ENCODE results near the gene CDK18.

- no peak for TF ChIP-seq ATF3 (IDR thresholded peaks at IDR 0.05)
- no peak for TF ChIP-seq CTCF (IDR thresholded peaks at IDR 0.05; ENCODE audit: low read depth, low read length, missing input control)
- no peak for TF ChIP-seq MAX (IDR thresholded peaks at IDR 0.05)
- TF ChIP-seq SP1 (IDR thresholded peaks at IDR 0.05) = no peak
- TF ChIP-seq REST (IDR thresholded peaks at IDR 0.05) = no peak
- no peak for TF ChIP-seq HNF4G (IDR thresholded peaks at IDR 0.05)
- no peak for TF ChIP-seq YY1 (IDR thresholded peaks at IDR 0.05)
- no peak for TF ChIP-seq NR2F2 (IDR thresholded peaks at IDR 0.05)
- no peak for TF ChIP-seq EGR1 (IDR thresholded peaks at IDR 0.05; ENCODE audit: low read depth in 2 of 2)
- TF ChIP-seq GABPA (IDR thresholded peaks at IDR 0.05 in 1 of 2, conservative IDR thresholded peaks at IDR 0.05 in 1 of 2) = no peak
- TF ChIP-seq RAD21 (IDR thresholded peaks at IDR 0.05) = no peak
These were observed 63.2 kb downstream of the CDK18 start for GRCh38 chr1:205567716-205568115.
